Suprapubic skin (tissue), 4 donors: ENCODE data around the gene PTPRM.

Source experiments
- CTCF ChIP-seq, 2 donors: fragments of 200-600 bp in 1 of 2; fragments of 450-650 bp in 1 of 2; sonication (generic) in 1 of 2; IDR thresholded peaks; one replicate each; pipeline ENCODE4 v1.5.1; 2016 to 2019; ENCODE audit warnings: antibody characterized with exemption in 2 of 2, mild to moderate bottlenecking in 1 of 2, moderate library complexity in 1 of 2
- EP300 ChIP-seq: sonication (generic); formaldehyde crosslinking; IDR thresholded peaks from one replicate; pipeline ENCODE4 v1.6.1; 2017; ENCODE audit warnings: antibody characterized with exemption
- POLR2A ChIP-seq, 2 donors: fragments of 450-650 bp; IDR thresholded peaks; one replicate each; pipeline ENCODE4 v1.6.1; 2017; ENCODE audit warnings: antibody characterized with exemption in 2 of 2, mild to moderate bottlenecking in 2 of 2, moderate library complexity in 2 of 2
- POLR2AphosphoS5 ChIP-seq, 3 donors: sonication (generic); formaldehyde crosslinking; IDR thresholded peaks; one replicate each; pipeline ENCODE4 v1.6.1; 2017; ENCODE audit warnings: antibody characterized with exemption in 3 of 3

DNA sequence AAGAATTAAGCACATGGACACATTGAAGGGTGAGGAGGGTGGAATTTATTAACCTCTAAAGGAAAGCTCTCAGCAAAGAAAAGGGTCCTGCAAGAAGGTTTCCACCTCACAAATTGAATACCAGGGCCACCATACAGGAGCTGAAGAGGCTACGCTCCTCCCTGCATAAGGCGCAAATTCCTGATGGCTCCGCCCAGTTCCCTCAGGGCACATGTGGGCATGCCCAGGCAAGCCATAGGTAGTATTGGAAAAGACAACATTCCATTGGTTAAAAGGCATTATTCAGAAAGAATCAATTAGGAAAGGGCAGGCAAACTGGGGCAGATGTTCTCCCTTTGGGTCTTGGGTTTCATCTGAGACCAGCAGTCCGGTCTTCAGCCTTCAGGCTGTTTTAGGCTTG lies 161.2 kb downstream of the PTPRM start:
- TF ChIP-seq POLR2AphosphoS5 (IDR thresholded peaks at IDR 0.05) (no peak), CTCF (IDR thresholded peaks at IDR 0.05) (no peak), POLR2A (IDR thresholded peaks at IDR 0.05) (no peak), EP300 (no peak)
